Activated CD8-positive, alpha-beta memory T cell treated with anti-CD3 and anti-CD28 coated beads, Interleukin-2, amount 50 U/mL, for 48 hours (primary cell): Measurements from ENCODE around the gene UBE2U.
A peak's percentile ranks its signal among the peaks of the same experiment; 100 is the strongest.
"Not testable (repeated sequence)": the region's sequence is repeated elsewhere in the genome, so short reads cannot be mapped to it uniquely, and the experiment has no call there.

Experiments used
- DNase-seq: peaks from one replicate; pipeline ENCODE4 v3.0.0-alpha.2; 2020

UBE2U gene

DNA sequence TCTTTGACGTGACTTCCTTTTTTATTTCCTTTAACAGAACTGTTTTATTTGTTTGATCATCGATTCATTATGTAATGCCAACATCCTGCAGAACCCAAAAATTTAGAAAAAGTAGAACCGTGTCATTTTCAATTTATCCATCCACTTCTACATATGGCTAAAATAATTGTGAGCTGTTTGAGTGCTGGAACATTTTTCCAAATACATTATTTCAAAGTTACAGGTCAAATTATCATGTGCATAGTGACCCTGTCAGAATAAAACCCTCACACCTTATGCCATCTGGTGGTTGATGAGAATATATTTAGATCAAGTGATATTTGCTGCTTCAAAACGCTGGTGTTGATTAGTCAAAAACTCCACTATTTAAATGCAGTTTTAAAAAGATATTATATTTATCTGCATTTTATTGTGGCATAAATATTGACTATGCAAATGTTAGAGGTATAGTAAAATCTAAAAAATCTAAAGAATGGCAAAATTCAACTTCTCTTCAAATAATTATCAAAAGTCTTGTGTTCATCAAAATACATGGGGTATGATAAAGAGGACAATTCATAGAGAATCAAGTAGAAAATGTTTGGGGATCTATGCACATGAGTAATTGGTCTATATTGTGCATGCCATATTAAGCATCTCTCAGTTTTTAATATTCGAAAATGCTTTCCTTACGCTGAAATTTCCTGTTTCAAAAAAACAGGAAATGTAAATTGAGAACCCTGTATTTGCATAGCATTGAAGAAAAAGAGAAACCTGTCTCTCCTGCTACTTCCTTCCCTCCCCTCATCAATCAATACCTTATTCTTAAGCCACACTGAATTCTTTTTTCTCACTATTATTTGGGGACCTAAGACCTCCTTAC lies 39.7 kb downstream of the UBE2U start:
- DNase-seq = no peak

DNA sequence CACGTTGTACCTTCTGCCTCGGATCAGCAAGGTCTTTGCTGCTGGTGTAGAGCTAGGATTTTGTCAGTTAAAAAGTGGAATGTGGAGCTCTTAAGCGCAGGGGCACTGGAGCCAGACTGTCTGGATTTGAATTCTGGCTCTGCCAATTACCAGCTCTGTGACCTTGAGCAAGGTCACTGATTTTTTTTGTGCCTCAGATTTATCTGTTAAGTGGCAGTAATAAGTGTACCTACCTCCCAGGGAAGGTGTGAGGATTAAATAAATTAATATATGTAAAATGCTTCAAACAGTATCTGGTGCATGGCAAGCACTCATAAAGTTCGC lies 40.3 kb downstream of the UBE2U start:
- no peak for DNase-seq

DNA sequence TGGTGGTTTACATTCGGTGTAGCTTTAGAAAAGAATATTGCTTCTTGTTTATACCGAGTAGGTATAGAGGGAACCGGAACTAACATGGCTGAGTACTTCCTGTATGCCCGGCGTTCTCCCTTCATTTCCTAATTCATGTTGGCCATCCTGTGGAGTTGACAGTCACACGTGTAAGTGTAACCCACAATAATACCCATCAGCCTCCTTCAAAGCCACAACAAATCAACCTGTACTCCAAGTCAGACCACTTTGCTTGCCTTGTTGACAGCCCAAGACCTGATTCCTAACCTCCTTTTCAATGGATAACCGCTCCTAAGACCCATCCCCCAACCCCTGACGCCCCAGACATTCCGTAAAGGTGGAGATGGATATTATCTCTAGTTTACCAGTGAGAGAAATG lies 42.1 kb downstream of the UBE2U start:
- DNase-seq = no peak

DNA sequence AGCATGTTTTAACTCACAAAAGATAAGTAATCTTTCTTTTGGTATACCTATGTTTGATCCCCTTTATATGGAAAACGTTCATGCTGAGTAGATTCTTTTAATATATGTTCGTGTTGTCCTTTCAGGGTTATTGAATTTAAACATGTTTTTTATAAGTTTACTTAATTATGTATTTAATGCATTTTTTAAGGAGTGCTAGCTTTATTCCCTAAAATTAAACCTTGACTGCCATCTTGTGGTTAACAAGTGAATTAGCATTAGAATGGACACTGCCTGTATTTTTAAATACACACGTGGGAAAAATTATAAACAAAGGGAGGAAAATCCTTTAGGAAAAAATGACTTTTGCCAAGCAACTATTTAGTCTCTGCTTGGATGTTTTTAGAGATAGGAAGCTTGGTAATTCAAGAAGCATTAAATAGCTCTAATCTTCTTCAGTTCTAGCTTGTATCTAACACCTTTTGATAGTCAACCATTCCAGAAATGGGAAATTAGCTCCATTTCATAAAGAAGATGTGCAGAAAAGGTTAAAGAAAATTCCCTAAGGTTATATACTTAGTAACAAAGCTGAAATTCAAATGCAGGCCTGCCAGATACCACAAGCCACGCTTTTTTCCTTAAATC lies 43.0 kb downstream of the UBE2U start:
- no peak for DNase-seq

DNA sequence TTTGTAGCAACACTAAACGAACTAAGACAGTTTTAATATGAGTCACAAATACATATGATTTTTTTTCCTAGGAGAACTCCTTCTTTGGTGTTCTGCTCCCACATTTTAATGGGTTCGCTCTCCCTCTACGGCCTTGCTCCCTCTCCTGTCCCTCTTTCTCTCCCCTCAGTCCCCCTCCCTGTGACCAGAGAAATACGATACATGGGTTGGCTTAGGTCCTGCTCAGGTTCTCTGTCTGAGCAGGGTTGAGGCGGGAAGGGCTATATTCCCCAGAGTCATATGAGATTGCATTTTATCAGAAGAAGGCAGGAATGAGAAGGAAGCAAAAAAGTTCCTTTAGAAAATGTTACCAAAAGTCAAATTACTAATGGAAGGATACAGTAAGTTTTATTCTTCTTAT lies 44.6 kb downstream of the UBE2U start:
- no peak for DNase-seq

DNA sequence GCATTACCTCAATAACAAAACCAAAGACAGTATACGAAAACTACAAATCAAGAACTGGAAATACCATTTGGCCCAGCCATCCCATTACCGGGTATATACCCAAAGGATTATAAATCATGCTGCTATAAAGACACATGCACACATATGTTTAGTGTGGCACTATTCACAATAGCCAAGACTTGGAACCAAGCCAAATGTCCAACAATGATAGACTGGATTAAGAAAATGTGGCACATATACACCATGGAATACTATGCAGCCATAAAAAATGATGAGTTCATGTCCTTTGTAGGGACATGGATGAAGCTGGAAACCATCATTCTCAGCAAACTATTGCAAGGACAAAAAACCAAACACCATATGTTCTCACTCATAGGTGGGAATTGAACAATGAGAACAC lies 47.0 kb downstream of the UBE2U start:
- DNase-seq = not testable (repeated sequence)

DNA sequence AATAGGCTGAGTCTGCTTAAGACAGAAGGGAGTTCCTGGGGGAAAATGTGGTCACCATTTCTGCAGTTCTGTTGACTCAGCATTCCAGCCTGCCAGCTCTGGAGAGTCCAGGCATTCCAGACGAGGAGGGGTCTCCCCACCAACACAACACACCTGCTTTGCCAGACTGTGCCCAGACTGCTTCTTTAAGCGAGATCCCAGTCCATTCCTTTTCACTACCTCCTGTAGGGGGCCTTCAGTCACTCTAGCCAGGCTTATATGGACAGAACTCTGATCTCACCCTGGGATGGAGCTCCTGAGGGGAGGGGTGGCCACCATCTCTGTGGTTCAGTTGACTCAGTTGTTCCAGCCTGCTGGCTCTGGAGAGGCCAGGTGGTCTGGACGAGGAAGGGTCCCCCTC lies 48.5 kb downstream of the UBE2U start:
- no peak for DNase-seq

DNA sequence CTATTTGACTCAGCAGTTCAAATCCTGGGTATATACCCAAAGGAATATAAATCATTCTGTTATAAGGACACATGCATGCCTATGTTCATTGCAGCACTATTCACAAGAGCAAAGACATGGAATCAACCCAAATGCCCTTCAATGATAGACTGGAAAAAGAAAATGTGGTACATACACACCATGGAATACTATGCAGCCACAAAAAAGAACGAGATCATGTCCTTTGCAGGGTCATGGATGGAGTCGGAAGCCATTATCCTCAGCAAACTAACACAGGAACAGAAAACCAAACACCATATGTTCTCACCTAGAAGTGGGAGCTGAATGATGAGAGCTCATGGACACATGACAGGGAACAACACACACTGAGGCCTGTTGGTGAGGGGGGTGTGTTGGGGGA lies 53.8 kb downstream of the UBE2U start:
- DNase-seq = not testable (repeated sequence)

DNA sequence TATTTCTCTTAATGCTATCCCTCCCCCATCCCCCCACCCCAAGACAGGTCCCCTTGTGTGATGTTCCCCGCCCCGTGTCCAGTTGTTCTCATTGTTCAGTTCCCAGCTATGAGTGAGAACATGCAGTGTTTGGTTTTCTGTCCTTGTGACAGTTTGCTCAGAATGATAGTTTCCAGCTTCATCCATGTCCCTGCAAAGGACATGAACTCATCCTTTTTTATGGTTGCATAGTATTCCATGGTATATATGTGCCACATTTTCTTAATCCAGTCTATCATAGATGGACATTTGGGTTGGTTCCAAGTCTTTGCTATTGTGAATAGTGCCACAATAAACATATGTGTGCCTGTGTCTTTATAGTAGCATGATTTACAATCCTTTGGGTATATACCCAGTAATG lies 55.0 kb downstream of the UBE2U start:
- DNase-seq = not testable (repeated sequence)

DNA sequence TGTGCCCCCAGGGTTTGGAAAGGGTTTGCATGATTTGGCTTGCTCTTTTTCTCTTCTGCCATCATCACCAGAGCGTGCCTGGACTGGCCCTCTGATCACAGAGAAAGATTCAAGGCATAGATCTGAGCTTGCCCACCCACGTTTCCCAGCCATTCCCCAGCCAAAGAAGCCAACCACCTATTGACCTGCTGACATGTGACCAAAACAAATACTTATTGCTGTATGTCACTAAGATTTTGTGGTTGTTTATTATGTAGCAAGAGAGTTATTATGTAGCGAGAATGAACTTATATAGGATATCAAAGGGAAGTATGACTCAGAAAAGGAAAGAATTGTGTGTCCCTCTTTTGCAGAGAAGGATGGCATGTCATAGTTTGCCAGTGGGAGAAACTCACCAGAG lies 59.9 kb downstream of the UBE2U start:
- no peak for DNase-seq

DNA sequence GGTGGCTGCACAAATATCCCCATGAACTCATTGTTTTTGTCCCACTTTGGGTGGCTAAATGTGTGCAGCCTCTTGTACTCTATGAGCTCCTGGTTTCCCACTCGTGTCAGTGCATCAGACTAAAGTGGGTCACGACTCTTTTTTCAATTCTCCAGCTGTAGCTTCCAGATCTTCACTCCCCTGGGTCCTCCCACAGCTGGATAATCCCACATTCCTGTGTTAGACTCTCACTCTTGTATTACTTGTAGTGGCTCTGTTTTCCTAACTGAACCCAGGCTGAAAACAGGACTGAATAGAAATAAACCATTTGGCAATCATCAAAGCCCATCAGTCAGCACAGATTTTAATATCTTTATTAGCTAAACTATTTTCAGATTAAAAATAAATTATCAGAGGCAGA lies 60.4 kb downstream of the UBE2U start:
- no peak for DNase-seq

DNA sequence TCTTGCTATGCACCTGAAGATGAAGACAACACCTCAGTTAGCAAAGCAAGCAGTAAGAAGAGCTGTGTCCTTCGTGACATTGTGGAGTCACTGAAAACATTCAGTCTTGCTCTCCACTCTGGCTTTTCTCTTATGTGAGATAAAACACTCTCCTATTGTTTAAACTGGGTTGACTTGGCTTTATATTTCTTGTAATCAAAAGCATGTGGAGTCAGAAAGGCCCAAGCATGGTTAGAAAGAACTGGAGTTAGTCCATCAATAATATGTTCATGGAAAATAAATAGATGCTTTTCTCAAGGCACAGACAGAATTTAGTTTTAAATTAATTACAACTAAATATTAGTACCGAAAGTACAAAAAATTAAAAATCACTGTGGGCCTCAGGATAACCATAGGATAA lies 61.7 kb downstream of the UBE2U start:
- no peak for DNase-seq

DNA sequence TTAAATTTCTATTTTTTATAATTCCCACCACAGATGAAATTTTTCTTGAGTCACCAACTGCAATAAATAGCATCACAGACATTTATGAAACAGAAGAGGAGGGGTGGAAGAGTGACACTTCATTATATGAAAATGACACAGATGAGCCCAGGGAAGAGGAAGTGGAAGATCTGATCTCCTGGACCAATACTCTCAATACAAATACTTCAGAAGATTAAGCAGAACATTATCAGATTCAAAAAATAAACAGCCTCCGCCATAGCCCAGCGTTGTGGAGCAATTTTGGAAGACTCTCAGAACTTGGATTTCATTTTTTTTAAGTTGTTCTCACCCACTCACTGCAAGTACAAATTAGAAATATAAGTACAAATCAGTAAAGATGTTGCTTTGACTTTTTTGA lies 63.6 kb downstream of the UBE2U start:
- no peak for DNase-seq

DNA sequence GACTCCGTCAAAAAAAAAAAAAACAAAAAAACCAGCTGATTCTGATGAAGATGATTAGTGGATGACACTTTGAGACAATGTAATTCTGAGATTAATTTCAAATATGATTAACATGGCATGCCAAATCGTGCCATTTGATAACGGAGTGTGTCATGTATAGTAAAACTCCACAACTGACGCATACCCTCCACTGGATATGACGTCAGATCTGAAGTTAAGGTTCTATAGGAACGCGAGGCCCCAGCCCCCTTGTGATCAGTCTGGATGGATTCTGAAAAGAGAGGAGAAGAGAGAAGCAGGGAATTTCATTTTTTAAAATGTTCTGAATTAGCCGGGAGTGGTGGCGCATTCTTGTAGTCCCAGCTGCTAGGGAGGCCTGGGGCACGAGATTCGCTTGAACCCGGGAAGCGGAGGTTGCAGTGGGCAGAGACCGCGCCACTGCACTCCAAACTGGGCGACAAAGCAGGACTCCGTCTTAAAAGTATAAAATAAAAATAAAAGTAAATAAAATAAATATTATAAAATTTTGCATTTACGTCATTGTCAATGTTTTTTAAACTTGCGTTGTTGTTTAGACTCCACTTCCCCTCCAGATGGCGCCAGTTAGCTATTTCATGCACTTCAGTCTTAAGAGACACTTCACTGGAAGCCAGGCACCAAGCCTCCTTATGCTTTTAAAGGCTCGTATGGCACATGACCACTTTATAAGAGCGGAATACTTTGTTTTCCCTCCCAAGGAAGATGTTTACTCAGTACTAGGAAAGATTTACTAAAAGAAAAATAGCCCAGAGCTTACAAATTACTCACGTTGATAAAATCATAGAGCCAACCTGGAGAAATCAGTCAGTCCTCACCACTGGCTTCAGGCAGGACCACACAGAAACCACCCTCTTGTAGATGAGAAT lies 65.5 kb downstream of the UBE2U start:
- DNase-seq = peak; percentile 74

DNA sequence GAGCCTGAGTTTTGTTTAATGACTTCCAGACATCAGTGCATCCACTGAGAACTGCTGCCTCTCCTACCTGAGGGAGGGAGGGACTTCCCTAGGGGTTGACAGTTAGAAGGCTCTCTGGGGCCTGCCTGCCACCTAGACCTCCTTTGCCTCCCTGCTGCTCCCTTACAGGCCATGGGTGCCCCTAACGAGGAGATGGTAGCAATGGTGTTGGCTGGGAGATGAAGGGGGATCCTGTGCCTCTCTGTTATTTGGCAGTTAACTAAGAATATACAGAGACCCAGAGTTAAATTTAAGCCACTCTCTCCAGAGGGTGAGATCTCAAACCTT lies 66.1 kb downstream of the UBE2U start:
- DNase-seq = no peak

DNA sequence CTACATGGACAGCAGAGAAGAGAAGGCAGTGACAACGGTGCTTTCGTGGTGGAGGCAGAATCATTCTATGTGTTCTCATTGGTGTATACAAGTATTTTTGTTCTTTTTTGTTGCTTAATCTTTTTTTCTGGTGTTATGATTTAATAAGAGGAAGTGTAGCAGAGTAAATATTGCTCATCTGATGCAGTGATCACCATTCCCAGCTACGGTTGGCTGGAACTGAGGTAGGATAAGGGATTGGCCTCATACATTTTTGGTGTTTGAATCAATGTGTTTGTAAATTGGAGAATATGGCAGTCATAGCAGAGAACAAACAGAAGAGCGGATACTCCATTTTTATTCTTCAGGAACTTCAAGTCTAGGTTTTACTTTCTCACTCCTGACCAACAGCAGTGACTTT lies 76.6 kb downstream of the UBE2U start:
- no peak for DNase-seq

DNA sequence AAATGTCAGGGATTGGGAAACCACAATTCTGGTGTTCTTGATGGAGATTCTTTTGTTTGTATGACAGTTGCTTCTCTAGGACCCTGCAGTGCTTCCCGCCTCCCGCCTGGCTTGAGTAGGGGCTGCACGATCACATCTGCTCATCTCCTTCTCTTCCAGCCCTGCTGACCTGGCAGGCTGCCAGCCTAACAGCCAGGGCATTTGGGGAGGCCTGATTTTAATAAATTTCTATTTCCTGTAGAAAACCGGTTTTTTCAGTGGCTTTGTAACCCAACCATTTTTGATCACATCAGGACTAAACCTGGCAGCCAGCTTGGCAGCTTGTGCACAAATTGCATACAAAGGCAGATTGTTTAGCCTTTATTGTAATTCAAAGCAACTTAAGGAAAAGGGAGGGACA lies 78.9 kb downstream of the UBE2U start:
- DNase-seq = no peak

DNA sequence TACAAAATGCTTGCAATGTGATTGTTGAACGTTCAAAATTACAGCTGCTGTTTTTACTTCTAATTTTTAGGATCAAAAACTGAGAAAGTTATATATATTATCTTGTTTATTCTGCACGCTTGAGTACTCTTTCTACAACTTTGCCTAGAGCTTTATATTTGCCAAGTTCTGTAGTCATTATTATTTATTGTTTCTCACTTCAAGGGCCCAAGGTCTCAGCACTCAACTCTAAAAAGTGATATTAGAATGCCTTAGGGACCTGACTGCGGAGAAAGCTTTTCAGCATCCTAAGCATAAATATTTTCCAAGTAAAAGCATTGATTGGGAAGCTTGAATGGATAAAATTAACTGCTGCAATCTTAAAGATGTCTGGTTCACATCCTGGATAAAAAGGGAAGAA lies 83.6 kb downstream of the UBE2U start:
- DNase-seq = no peak

DNA sequence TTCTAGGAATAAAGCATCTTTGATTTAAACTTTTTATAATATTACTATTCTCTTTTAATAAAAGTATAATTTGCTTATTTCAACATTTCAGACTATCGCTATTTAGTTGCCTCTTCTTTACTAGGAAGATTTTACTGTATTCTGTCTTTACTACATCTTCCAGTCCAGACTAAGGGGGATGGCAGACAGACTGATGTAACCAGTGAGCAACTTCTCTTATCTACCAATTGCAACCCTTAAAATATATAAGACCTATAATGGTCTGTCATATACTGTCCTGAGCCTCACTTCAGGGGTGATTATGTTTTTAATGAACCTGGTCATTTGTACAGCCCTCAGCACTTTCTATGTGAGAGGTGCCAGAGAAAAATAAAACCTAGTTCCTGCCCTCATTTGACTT lies 87.0 kb downstream of the UBE2U start:
- no peak for DNase-seq

DNA sequence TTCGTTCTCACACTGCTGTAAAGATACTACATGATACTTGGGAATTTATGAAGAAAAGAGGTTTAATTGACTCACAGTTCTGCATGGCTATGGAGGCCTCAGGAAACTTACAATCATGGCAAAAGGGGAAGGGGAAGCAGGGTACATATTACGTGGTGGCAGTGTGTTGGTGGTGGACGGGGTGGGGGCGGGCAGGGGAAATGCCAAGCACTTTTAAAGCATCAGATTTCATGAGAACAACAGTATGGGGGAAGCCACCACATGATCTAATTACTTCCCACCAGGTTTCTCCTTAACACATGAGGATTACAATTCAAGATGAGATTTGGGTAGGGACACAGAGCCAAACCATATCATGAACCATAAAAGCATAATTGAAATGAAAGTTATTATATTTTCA lies 88.5 kb downstream of the UBE2U start:
- no peak for DNase-seq

DNA sequence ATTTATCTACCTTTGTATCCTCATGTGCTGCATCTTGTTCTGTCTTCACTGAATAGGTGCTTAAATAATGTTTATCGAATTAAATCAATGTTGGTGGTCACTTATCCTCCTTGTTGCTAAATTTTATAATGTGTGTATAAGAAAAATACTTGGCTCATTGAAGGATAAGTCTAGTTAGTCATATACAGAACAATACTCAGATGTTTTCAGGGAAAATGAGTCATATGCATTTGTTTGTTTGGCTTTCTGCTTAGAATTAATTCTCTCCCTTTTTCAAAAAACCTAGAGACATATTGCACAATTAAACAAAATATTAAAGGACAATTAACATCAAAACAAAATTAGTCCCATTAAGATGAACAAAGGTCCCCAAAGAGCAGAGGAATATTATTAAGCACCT lies 89.0 kb downstream of the UBE2U start:
- no peak for DNase-seq

DNA sequence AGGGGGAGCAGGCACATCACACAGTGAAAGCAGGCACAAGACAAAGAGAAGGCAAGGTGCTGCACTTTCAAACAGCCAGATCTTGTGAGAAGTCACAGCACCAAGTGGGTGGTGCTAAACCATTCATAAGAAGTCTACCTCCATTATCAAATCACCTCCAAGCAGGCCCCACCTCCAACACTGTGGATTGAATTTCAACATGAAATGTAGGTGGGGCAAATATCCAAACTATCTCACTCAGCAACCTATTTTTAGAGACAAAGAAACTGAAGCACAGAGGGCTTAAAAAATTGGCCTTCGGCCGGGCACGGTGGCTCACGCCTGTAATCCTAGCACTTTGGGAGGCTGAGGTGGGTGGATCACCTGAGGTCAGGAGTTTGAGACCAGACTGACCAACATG lies 90.4 kb downstream of the UBE2U start:
- no peak for DNase-seq

DNA sequence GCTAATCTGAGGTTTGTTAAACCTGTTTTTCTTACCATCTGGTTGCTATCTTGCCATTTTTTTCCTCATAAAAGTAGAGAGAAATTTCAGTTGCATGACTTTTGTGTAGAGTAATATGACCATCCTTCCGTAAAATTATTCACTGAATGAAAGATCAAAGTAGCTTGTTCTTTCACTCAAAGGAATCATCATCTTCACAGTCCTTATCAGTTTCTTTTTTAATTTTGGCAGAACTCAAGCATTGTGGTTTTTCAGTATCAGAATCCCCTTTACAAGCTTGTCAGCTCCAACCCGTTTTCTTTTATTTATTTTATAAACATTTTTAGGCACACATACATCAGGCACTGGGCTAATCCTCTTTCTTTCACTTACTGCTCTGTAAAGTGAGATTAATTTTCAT lies 91.7 kb downstream of the UBE2U start:
- no peak for DNase-seq

DNA sequence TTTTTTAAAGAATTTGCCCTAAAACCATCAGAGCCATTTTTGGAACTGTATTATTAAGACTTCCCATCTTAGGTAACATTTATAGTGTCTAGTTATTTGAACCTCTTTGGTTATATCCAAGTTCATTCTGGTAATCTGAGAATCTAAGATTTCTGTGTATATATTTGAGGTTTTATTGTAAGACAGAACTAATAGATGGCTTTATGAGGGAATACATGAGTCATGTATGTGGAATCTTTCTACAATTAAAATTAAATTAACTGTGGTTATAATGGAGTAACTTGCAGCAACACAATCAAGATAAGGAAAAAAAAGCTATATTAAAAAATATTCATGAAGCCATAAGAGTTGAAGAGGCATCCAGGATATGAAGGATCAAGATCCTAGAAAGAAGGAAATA lies 92.1 kb downstream of the UBE2U start:
- no peak for DNase-seq
